ENCODE data around the gene SAMD5.

SAMD5 gene

DNA sequence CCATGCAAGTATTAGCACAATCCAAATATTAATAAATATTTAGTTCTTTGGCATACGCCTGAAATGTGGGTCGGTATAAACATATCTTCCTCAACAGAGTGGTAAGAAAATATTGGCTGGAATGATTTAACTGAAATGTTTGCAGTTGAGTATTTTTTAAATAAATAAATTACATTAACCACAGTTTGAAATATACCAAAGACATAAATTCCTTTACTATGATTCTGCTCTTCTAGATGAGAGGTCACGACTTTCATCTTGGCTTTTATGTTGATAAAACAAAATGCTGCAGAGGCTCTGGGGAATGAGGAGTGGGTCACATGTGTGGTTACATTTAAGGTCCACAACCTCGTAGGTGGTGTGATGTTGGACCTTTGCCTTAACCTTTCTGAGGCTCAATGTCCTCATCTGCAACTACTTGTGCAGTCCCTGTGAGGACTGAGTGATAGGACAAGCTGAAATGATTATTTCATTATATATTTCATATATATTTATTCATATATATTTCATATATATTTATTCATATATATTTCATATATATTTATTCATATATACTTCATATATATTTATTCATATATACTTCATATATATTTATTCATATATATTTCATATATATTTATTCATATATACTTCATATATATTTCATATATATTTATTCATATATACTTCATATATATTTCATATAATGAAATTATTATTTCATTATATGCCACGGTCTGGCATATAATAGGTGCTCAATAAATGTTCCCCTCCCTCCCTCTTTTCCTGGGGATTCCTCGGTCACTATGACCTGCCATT is 107.4 kb downstream of the SAMD5 start:
- DNase-seq (ENCODE audit: low read depth, low spot score) = no peak
- no peak overlapping the region for H3K27ac ChIP-seq

DNA sequence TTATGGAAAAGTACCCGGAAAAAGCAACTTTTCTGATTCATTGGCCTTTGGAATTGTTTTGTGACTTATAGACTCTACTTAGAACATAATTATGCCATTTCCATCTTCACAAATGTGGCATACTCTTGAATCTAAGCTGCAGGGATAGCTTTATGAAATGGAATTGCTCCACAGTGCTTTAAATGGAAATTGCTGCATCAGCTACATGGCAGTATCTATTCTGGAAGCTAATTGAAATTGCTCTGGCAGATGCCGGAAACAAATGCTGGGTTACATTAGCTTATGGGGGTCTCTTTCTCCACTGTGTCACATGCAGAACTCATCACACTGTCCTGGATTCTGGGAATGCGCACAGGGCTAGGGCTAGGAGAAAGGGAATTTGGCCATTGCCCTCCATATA is 108.9 kb downstream of the SAMD5 start:
- H3K27ac ChIP-seq = no peak overlapping the region
- no peak for DNase-seq (ENCODE audit: low read depth, low spot score)

DNA sequence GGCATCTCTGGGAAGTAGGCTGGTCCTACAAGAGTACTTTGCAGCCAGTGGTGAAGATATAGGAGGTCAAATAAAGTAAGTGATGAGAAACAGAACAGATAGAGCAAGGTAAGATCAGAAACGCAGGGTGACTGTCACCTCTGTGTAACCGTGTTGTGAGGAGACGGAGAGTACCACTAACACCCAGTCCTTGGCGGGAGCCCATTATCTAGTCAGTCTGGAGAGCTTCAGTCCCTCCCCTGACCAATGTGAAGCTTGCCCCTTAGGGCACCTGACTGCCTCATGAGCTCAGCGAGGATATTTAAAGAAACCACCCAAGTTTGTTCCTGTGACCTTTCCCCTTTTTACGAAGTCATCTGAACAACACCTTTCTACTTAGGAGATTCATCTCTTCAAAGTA is 110.0 kb downstream of the SAMD5 start:
- H3K27ac ChIP-seq = no peak overlapping the region
- DNase-seq (ENCODE audit: low read depth, low spot score) = no peak

DNA sequence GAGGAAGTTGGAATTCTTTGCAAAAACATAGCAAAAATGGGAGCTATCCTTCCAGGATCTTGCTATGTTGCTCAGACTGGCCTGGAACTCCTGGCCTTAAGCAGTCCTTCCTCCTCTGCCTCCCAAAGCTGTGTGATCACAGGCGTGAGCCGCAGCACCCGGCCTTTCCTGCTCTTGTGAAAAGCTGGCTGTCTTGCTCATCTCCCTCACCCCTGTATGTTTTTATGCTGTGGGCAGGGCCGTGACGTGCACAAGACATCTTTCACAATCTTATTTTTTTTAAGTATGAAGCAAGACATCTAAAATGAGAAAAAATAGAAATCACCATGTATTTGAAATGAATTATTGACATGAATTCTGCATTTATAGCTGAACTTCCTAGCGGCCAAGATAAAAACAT is 110.4 kb downstream of the SAMD5 start:
- H3K27ac ChIP-seq = no peak overlapping the region
- DNase-seq (ENCODE audit: low read depth, low spot score) = no peak

Measured in epithelial cell of prostate (primary cell).